ENCODE measurements around the gene BOD1. TPM values are rescaled to one million over a fixed set of nuclear protein-coding genes. Genes with fewer than 3 reads are reported as not detected.
A peak's percentile ranks its signal among the peaks of the same experiment; 100 is the strongest.

BOD1 gene
- total and polyA plus RNA-seq, 4 donors, result 15.1 to 16.0 (median 15.6) TPM

- Histone ChIP-seq H3K36me3 (ENCODE audit: control insufficient read depth in 4 of 4, insufficient read depth in 3 of 4, low read depth in 1 of 4, low read length in 3 of 4) (no peaks in the 10 kb centered on the region), H3K9ac (ENCODE audit: low read depth in 1 of 2, low read length in 2 of 2) (no peak overlapping the region), H3K9me3 (ENCODE audit: control insufficient read depth in 4 of 4, low read length in 3 of 4) (peaks cover 1 to 6% (median 4%) of the 10 kb centered on the region in 4 donors), H3K27me3 (ENCODE audit: control insufficient read depth in 4 of 4, insufficient read depth in 4 of 4, low read length in 3 of 4) (peaks cover 0 to 2% (median 0%) of the 10 kb centered on the region in 4 donors), H3K27ac (ENCODE audit: low read depth in 1 of 2, low read length in 2 of 2) (no peak overlapping the region), H3K4me1 (ENCODE audit: control insufficient read depth in 4 of 4, insufficient read depth in 4 of 4, low read length in 3 of 4) (no peaks in the 10 kb centered on the region), H3K4me3 (ENCODE audit: low read depth in 1 of 3, low read length in 3 of 3) (no peak overlapping the region)
- 29% methylated on average over 35 of the region's 35 CpGs for WGBS
- DNase-seq (ENCODE audit: low spot score), result peak; percentile 84
- no peak for TF ChIP-seq NR2F2 (IDR thresholded peaks at IDR 0.05)
- TF ChIP-seq JUND (IDR thresholded peaks at IDR 0.05), result no peak
- TF ChIP-seq SP1 (IDR thresholded peaks at IDR 0.05), result no peak
- no peak for TF ChIP-seq ZBTB33 (IDR thresholded peaks at IDR 0.05)
- no peak for TF ChIP-seq FOXA2 (IDR thresholded peaks at IDR 0.05)
- TF ChIP-seq RAD21 (IDR thresholded peaks at IDR 0.05), result peak; percentile 81 to 85
- TF ChIP-seq GABPA (IDR thresholded peaks at IDR 0.05 in 1 of 2, conservative IDR thresholded peaks at IDR 0.05 in 1 of 2), result no peak
- peak; percentile 93 for TF ChIP-seq CTCF (IDR thresholded peaks at IDR 0.05; ENCODE audit: low read depth, low read length, missing input control)
Measured at GRCh38 chr5:173573126-173573960, 43.1 kb downstream of the BOD1 start.

GRCh38 chr5:173572431-173573125 lies 43.9 kb downstream of the BOD1 start:
- H3K4me1 ChIP-seq (ENCODE audit: control insufficient read depth in 4 of 4, insufficient read depth in 4 of 4, low read length in 3 of 4), result no peaks in the 10 kb centered on the region
- TF ChIP-seq RXRA (IDR thresholded peaks at IDR 0.05) (no peak), NR2F2 (IDR thresholded peaks at IDR 0.05) (no peak), SP1 (IDR thresholded peaks at IDR 0.05) (no peak)
- no peak overlapping the region for H3K4me3 ChIP-seq (ENCODE audit: low read depth in 1 of 3, low read length in 3 of 3)
- no peak for DNase-seq (ENCODE audit: low spot score)
- peaks cover 0 to 2% (median 0%) of the 10 kb centered on the region in 4 donors for H3K27me3 ChIP-seq (ENCODE audit: control insufficient read depth in 4 of 4, insufficient read depth in 4 of 4, low read length in 3 of 4)
- WGBS, result 27% methylated on average over 6 of the region's 6 CpGs
- no peaks in the 10 kb centered on the region for H3K36me3 ChIP-seq (ENCODE audit: control insufficient read depth in 4 of 4, insufficient read depth in 3 of 4, low read depth in 1 of 4, low read length in 3 of 4)
- H3K9ac ChIP-seq (ENCODE audit: low read depth in 1 of 2, low read length in 2 of 2), result no peak overlapping the region
- H3K27ac ChIP-seq (ENCODE audit: low read depth in 1 of 2, low read length in 2 of 2), result no peak overlapping the region
- peaks cover 3 to 7% (median 4%) of the 10 kb centered on the region in 4 donors for H3K9me3 ChIP-seq (ENCODE audit: control insufficient read depth in 4 of 4, low read length in 3 of 4)

- no peak for DNase-seq (ENCODE audit: low spot score)
- Histone ChIP-seq H3K9me3 (ENCODE audit: control insufficient read depth in 4 of 4, low read length in 3 of 4) (peaks cover 3 to 7% (median 4%) of the 10 kb centered on the region in 4 donors), H3K4me1 (ENCODE audit: control insufficient read depth in 4 of 4, insufficient read depth in 4 of 4, low read length in 3 of 4) (no peaks in the 10 kb centered on the region), H3K4me3 (ENCODE audit: low read depth in 1 of 3, low read length in 3 of 3) (no peak overlapping the region), H3K9ac (ENCODE audit: low read depth in 1 of 2, low read length in 2 of 2) (no peak overlapping the region), H3K27ac (ENCODE audit: low read depth in 1 of 2, low read length in 2 of 2) (no peak overlapping the region), H3K36me3 (ENCODE audit: control insufficient read depth in 4 of 4, insufficient read depth in 3 of 4, low read depth in 1 of 4, low read length in 3 of 4) (no peaks in the 10 kb centered on the region), H3K27me3 (ENCODE audit: control insufficient read depth in 4 of 4, insufficient read depth in 4 of 4, low read length in 3 of 4) (peaks cover 0 to 2% (median 0%) of the 10 kb centered on the region in 4 donors)
- WGBS, result 87% methylated on average over 22 of the region's 22 CpGs
- TF ChIP-seq RXRA (IDR thresholded peaks at IDR 0.05) (no peak), NR2F2 (IDR thresholded peaks at IDR 0.05) (no peak), ATF3 (IDR thresholded peaks at IDR 0.05) (no peak), GABPA (IDR thresholded peaks at IDR 0.05 in 1 of 2, conservative IDR thresholded peaks at IDR 0.05 in 1 of 2) (no peak), FOXA1 (IDR thresholded peaks at IDR 0.05) (no peak), REST (IDR thresholded peaks at IDR 0.05) (no peak), TAF1 (conservative IDR thresholded peaks at IDR 0.05) (no peak), FOXA2 (IDR thresholded peaks at IDR 0.05) (no peak), HNF4A (conservative IDR thresholded peaks at IDR 0.05) (no peak), JUND (IDR thresholded peaks at IDR 0.05) (no peak)
Measured at GRCh38 chr5:173570321-173571090, 45.9 kb downstream of the BOD1 start.

All from liver (tissue), 9 donors.